Neural progenitor cell (in vitro differentiated cells): ENCODE measurements around the gene RBM25.

ENCODE experiments used
- EZH2phosphoT487 ChIP-seq: fragments of 200-600 bp; sonication (generic); IDR thresholded peaks from 2 replicates; pipeline ENCODE4 v1.6.1; 2017; ENCODE audit warnings: antibody characterized with exemption
- TF ChIP-seq, protein P1 (sequence below): fragments of 200-600 bp; sonication (generic); IDR thresholded peaks from 2 replicates; pipeline ENCODE4 v1.5.1; 2017; ENCODE audit warnings: antibody characterized with exemption, mild to moderate bottlenecking

DNA sequence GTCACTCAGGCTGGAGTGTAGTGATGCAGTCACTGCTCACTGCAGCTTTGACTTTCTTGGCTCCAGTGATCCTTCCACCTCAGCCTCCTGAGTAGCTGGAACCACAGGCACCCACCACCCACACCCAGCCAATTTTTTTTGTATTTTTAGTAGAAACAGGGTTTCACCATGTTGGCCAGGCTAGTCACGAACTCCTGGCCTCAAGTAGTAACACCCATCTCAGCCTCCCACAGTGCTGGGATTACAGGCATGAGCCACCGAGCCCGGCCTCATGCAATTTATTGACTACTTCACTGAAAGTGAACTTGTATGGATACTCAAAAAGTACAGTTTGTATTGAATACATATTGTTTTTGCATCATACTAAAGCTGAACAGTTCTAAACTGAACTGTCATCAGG lies 87.0 kb downstream of the RBM25 start:
- TF ChIP-seq, protein P1, sequence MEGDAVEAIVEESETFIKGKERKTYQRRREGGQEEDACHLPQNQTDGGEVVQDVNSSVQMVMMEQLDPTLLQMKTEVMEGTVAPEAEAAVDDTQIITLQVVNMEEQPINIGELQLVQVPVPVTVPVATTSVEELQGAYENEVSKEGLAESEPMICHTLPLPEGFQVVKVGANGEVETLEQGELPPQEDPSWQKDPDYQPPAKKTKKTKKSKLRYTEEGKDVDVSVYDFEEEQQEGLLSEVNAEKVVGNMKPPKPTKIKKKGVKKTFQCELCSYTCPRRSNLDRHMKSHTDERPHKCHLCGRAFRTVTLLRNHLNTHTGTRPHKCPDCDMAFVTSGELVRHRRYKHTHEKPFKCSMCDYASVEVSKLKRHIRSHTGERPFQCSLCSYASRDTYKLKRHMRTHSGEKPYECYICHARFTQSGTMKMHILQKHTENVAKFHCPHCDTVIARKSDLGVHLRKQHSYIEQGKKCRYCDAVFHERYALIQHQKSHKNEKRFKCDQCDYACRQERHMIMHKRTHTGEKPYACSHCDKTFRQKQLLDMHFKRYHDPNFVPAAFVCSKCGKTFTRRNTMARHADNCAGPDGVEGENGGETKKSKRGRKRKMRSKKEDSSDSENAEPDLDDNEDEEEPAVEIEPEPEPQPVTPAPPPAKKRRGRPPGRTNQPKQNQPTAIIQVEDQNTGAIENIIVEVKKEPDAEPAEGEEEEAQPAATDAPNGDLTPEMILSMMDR: no peak
- TF ChIP-seq EZH2phosphoT487: no peak
